Measurements from ENCODE around the gene CDKN2AIPNL. TPM values are rescaled to one million over a fixed set of nuclear protein-coding genes. Genes with fewer than 3 reads are reported as not detected.

CDKN2AIPNL gene
- total and polyA plus RNA-seq, 2 of the 8 experiments (the other 6 are each of a cell fraction or from before 2014, with no cell fraction given) = 40.0 to 56.3 TPM

- no peak for TF ChIP-seq CHD7 (IDR thresholded peaks at IDR 0.05; ENCODE audit: insufficient replicate concordance, low read length)
- no peak for TF ChIP-seq NANOG (IDR thresholded peaks at IDR 0.05; ENCODE audit: insufficient read depth, low read depth, low read length, poor library complexity, severe bottlenecking)
- TF ChIP-seq BACH1 (IDR thresholded peaks at IDR 0.05; ENCODE audit: low read length) = no peak
- TF ChIP-seq SRF (IDR thresholded peaks at IDR 0.05; ENCODE audit: low read depth, low read length) = no peak
- TF ChIP-seq YY1 (IDR thresholded peaks at IDR 0.05; ENCODE audit: low read depth, low read length) = no peak
- no peak for TF ChIP-seq POLR2AphosphoS5 (IDR thresholded peaks at IDR 0.05; ENCODE audit: low read depth, low read length)
- TF ChIP-seq BRCA1 (IDR thresholded peaks at IDR 0.05; ENCODE audit: low read depth, low read length) = no peak
- no peak for TF ChIP-seq TCF12 (IDR thresholded peaks at IDR 0.05; ENCODE audit: low read depth, low read length)
- no peak for TF ChIP-seq RAD21 (IDR thresholded peaks at IDR 0.05 in 1 of 2, conservative IDR thresholded peaks at IDR 0.05 in 1 of 2; ENCODE audit: low read depth in 2 of 2, low read length in 2 of 2)
- no peak for TF ChIP-seq RNF2 (IDR thresholded peaks at IDR 0.05; ENCODE audit: borderline replicate concordance, low read depth, low read length, missing control alignments, poor library complexity, severe bottlenecking)
These were observed 39.7 kb upstream of the CDKN2AIPNL start (continued) for GRCh38 chr5:134451225-134451935.
